Measurements from ENCODE around the gene EYA4. TPM values are rescaled to one million over a fixed set of nuclear protein-coding genes. Genes with fewer than 3 reads are reported as not detected.

Gene EYA4, protein sequence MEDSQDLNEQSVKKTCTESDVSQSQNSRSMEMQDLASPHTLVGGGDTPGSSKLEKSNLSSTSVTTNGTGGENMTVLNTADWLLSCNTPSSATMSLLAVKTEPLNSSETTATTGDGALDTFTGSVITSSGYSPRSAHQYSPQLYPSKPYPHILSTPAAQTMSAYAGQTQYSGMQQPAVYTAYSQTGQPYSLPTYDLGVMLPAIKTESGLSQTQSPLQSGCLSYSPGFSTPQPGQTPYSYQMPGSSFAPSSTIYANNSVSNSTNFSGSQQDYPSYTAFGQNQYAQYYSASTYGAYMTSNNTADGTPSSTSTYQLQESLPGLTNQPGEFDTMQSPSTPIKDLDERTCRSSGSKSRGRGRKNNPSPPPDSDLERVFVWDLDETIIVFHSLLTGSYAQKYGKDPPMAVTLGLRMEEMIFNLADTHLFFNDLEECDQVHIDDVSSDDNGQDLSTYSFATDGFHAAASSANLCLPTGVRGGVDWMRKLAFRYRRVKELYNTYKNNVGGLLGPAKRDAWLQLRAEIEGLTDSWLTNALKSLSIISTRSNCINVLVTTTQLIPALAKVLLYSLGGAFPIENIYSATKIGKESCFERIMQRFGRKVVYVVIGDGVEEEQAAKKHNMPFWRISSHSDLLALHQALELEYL
- not detected for total RNA-seq

DNA sequence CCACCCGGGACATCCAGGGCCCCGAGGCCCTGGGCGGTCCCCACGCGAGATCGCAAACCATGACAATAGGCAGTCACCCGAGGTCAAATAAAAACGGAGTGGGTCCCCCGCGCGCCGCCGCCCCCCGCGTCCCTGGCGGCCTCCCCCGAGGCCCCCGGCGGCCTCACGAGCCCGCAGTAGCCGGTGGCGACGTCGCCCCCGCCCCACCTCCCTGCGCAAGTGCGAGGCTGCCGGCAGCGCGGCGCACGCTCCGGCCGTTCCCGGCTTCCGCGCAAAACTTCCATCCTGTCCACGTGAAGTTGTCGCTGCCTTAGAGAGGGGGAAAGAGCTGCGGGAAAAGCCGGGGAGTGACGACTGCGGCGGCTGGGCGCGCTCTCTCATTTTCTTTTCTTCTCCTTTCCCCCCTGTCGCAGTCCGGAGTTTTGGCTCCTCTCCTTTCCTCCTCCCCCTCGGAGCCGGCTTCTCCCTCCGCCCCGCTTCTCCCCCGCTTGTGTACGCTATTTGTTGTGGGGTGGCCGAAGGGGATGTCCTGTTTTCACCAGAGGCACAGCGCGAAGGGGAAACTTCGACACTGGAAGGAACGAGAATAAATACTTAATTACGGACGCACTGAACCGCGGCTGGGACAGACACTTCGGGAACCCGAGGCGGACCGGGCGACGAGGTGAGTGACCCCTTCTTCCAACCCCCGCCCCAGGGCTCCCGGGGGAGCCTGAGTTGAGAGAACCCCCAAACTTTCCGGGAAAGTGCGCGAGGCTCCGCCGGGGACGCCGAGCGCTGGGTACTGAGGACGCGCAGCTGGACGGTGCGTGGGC lies at the start of gene EYA4:
TSS of gene EYA4 (plus strand) at position 272 of the 815 bp plus-strand sequence. CDS start 33,424 bp downstream, outside the sequence.
- H3K4me3 Mint-ChIP-seq: no peak within 1 kb of the TSS
- H3K4me1 Mint-ChIP-seq (ENCODE audit: low read depth): peaks cover 10% of the 10 kb centered on the region
- no peak for DNase-seq
- peaks cover 44% of the 10 kb centered on the region for H3K27me3 Mint-ChIP-seq (ENCODE audit: low read depth)
- H3K36me3 Mint-ChIP-seq (ENCODE audit: insufficient read depth): no peaks in the 10 kb centered on the region
- ATAC-seq: no peak
- H3K9me3 Mint-ChIP-seq: no peaks in the 10 kb centered on the region

DNA sequence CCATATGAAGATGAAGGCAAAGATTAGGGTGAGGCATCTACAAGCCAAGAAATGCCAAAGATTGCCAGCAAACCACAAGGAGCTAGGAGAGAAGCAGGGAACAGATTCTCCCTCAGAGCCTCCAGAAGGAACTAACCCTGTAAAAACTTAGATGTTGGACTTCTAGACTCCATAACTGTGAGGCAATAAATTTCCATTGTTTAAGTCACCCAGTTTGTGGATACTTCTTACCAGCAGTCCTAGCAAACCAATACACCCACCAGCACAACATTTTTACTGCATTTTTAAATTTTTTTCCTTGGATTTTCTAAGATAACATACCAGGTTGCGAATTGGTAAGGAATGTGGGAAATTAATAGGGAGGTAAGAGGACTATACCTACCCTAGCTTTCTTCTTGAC lies 47.8 kb upstream of the EYA4 start:
- peaks cover 8% of the 10 kb centered on the region for H3K9me3 Mint-ChIP-seq
- H3K36me3 Mint-ChIP-seq (ENCODE audit: insufficient read depth): no peaks in the 10 kb centered on the region
- no peaks in the 10 kb centered on the region for H3K27me3 Mint-ChIP-seq (ENCODE audit: low read depth)
- no peak overlapping the region for H3K4me3 Mint-ChIP-seq
- no peak for DNase-seq
- ATAC-seq: no peak
- H3K4me1 Mint-ChIP-seq (ENCODE audit: low read depth): no peaks in the 10 kb centered on the region

DNA sequence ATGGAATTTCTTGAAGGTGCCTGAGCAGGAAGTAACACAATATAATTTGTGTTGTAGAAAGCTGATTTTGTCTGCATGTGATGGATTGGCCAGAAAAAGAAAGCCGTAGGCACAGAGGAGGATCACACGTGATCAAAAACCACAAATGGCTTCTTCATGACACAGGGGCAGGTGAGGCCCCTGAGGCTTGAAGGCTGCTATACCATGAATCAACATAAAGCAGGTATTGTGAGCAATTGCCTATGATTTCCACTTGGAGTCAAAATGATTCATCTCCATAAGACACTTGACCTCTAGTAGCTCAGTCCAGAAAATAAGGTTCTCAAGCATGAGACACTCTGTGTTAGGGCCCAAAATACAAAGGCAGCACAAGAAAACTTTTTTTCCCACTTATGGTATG lies 42.4 kb upstream of the EYA4 start:
- ATAC-seq (no peak), DNase-seq (no peak)
- Mint-ChIP-seq H3K4me1 (ENCODE audit: low read depth) (no peaks in the 10 kb centered on the region), H3K36me3 (ENCODE audit: insufficient read depth) (no peaks in the 10 kb centered on the region), H3K9me3 (peaks cover 8% of the 10 kb centered on the region), H3K4me3 (no peak overlapping the region), H3K27me3 (ENCODE audit: low read depth) (no peaks in the 10 kb centered on the region)

DNA sequence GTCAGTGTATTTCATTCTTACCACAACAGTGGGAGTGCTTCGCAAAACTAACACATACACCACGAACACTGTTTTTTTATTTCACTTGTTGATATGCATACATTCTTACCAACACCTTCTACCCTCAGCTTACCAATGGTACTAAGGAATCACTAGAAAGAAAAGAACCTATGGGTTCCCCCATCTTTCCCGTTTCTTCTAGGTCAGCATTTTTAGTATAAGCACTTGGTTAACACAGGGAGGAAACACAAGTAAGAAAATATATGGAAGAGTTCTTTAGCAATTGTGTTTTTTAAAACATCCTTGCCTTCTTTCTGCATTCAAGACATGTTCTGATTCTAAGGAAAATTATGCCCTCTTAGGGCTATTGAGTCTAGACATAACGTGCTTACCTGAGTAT lies 39.9 kb upstream of the EYA4 start:
- no peaks in the 10 kb centered on the region for H3K4me1 Mint-ChIP-seq (ENCODE audit: low read depth)
- DNase-seq (no peak), ATAC-seq (no peak)
- H3K4me3 Mint-ChIP-seq: no peak overlapping the region
- no peaks in the 10 kb centered on the region for H3K9me3 Mint-ChIP-seq
- H3K36me3 Mint-ChIP-seq (ENCODE audit: insufficient read depth): no peaks in the 10 kb centered on the region
- H3K27me3 Mint-ChIP-seq (ENCODE audit: low read depth): no peaks in the 10 kb centered on the region

DNA sequence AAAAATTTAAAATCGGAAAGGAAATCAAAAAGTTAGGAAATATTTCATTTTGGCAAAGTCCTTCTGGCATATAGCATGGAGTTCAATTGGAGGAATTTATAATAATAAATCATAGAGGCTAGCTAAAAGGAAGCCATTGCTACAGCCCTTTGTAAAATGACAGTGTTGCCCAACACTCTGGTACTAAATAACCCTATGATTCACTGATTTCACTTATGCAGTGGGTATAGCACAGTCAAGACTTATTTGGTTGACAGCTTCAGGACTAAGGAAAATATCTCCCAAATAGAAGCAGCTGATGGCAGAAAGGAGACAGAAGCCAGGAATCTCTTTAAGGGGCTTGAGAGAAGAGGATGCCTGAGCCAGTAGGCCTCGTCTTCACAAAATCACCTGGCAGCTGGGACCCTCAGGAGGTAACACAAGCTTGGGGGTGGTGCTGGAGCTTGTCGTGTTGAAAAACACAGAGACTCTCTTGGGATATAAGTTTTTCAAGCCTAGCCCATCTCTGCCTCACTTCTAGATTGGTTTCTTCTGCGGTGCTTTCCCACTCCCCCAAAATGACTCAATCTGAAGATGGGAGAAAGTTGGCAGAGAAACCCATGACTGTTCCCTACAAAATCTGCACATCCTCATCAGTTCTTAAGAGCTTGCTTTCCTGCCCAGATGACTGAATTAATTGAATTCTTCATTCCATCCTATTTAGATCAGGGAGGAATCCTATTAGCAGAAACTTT lies 38.4 kb upstream of the EYA4 start:
- ATAC-seq: no peak
- H3K36me3 Mint-ChIP-seq (ENCODE audit: insufficient read depth): no peaks in the 10 kb centered on the region

DNA sequence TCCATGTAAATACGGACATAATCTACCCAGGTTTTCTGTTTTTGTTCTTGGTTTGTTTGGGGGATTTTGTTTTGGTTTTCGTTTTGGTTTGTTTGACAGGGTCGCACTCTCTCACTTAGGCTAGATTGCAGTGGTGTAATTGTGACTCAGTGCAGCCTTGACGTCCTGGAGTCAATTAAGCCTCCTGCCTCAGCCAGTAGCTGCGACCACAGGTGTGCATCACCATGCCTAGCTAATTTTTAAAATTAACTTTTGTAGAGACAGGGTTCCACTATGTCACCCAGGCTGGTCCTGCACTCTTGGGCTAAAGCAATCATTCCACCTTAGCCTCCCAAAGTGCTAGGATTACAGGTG lies 37.8 kb upstream of the EYA4 start:
- DNase-seq (no peak), ATAC-seq (no peak)
- Mint-ChIP-seq H3K9me3 (no peaks in the 10 kb centered on the region), H3K4me1 (ENCODE audit: low read depth) (no peaks in the 10 kb centered on the region), H3K27me3 (ENCODE audit: low read depth) (no peaks in the 10 kb centered on the region), H3K36me3 (ENCODE audit: insufficient read depth) (no peaks in the 10 kb centered on the region), H3K4me3 (no peak overlapping the region)

More for the DNA sequence above, 38.4 kb upstream of the EYA4 start:
- Mint-ChIP-seq H3K9me3 (no peaks in the 10 kb centered on the region), H3K27me3 (ENCODE audit: low read depth) (no peaks in the 10 kb centered on the region), H3K4me3 (no peak overlapping the region), H3K4me1 (ENCODE audit: low read depth) (no peaks in the 10 kb centered on the region)
- no peak for DNase-seq

DNA sequence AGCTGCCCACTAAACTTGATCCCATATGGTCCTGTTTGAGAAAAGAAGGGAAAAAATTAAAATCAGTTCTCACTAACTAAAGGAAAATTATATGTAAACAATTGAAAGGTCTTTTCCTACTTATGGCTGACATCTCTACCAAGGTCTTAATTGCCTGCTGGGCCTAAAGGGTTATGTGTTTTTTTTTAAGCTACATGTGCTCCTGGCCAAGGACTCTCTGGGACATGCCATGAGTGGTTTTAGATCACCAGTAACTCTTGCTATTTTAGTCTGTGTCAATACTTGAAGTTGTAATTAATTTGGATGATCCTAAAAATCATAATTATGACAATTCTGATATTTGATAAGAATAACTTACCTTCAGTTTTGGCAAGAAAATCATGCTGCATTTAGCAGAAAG lies 35.9 kb upstream of the EYA4 start:
- H3K27me3 Mint-ChIP-seq (ENCODE audit: low read depth): no peaks in the 10 kb centered on the region
- H3K4me3 Mint-ChIP-seq: no peak overlapping the region
- no peaks in the 10 kb centered on the region for H3K4me1 Mint-ChIP-seq (ENCODE audit: low read depth)
- ATAC-seq (no peak), DNase-seq (no peak)
- peaks cover 5% of the 10 kb centered on the region for H3K9me3 Mint-ChIP-seq
- no peaks in the 10 kb centered on the region for H3K36me3 Mint-ChIP-seq (ENCODE audit: insufficient read depth)

DNA sequence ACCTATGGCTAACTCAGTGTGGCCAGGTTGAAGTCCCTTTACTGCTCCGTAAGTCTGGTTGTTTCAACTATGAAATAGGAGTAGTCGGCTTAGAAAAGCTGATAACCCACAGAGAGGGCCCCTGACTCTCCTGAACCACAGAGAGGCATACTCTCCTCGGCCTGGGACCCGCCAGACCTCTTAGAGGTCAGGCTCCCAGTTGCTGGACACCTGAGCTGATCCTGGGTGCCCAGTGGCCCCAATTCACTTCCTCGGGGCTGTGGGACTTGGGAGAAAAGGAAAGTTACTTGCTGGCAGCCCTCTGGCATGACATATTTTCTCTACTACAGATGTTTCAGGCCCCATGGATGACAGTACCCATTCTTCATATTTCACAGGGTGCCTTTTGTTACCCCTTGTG lies 34.2 kb upstream of the EYA4 start:
- Mint-ChIP-seq H3K27me3 (ENCODE audit: low read depth) (no peaks in the 10 kb centered on the region), H3K36me3 (ENCODE audit: insufficient read depth) (no peaks in the 10 kb centered on the region), H3K9me3 (peaks cover 5% of the 10 kb centered on the region), H3K4me1 (ENCODE audit: low read depth) (no peaks in the 10 kb centered on the region), H3K4me3 (no peak overlapping the region)
- no peak for DNase-seq
- ATAC-seq: no peak

DNA sequence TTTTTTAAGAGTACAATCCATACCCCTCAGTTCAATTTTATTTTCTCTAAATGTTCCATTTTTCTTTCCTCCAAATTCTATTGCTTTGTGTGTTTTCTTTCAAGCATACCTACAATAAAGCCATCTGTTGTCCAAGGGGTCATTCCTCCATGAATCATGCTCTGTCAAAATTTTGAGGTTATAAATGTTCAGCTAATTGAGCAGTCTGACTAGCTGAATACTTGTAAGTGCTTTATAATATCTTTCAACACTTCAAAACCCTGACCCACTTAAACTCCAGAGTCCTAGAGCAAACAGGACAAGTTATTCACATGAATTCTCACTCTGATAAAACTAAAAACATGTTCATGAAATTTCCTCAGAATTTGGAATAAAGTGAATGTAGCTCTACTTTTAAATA lies 33.4 kb upstream of the EYA4 start:
- Mint-ChIP-seq H3K9me3 (peaks cover 5% of the 10 kb centered on the region), H3K4me3 (no peak overlapping the region), H3K4me1 (ENCODE audit: low read depth) (no peaks in the 10 kb centered on the region), H3K36me3 (ENCODE audit: insufficient read depth) (no peaks in the 10 kb centered on the region), H3K27me3 (ENCODE audit: low read depth) (no peaks in the 10 kb centered on the region)
- DNase-seq (no peak), ATAC-seq (no peak)

DNA sequence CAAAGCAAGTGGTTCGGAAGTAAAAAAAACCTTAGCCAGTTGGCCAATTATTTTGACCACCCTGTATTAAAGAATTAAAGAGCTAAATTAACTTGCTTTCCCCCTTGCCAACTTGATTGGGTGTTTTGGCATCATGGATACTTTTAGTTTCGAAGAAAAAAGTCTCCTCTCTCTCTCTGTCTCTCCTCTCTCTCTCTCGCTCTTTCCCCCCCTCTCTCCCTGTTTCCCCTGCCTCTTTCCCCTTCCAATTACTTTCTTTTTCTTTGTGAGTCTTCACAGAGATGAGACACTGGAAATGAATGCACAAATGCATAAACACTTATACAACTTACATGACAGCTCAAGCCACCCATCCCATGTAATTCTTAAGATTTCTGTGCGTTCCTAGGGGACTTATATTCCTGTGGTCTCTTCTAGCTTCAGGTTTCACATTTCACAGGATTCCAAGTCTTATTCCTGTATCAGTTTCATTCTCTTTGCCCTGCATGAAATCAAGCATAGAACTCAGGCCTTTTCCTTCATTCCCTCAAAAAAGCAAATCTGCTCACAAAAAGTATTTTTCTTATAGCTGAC lies 32.9 kb upstream of the EYA4 start:
- H3K36me3 Mint-ChIP-seq (ENCODE audit: insufficient read depth): no peaks in the 10 kb centered on the region

DNA sequence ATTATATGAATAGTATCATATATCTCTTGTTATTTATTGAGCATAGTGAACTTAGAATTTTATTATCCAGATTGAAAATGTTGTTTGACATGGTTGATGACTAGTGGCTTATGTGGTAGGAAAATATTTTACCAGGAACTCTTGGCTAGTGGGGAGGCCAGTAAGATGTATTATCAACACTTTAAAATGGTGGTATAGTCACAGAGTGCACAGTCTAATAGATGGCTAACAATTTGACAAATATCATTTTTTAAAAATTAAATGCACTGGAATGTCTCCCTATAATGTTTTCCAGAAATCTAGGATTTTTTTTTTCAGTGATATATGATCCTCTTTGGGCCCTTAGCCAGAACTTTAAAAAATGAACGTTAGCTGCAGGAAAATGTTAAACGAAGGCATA lies 26.9 kb upstream of the EYA4 start:
- peaks cover 5% of the 10 kb centered on the region for H3K9me3 Mint-ChIP-seq
- no peak for DNase-seq
- no peaks in the 10 kb centered on the region for H3K27me3 Mint-ChIP-seq (ENCODE audit: low read depth)
- H3K4me1 Mint-ChIP-seq (ENCODE audit: low read depth): no peaks in the 10 kb centered on the region
- no peak overlapping the region for H3K4me3 Mint-ChIP-seq
- H3K36me3 Mint-ChIP-seq (ENCODE audit: insufficient read depth): no peaks in the 10 kb centered on the region
- no peak for ATAC-seq

More for the DNA sequence above, 32.9 kb upstream of the EYA4 start:
- ATAC-seq: no peak
- Mint-ChIP-seq H3K4me1 (ENCODE audit: low read depth) (no peaks in the 10 kb centered on the region), H3K27me3 (ENCODE audit: low read depth) (no peaks in the 10 kb centered on the region), H3K4me3 (no peak overlapping the region), H3K9me3 (peaks cover 5% of the 10 kb centered on the region)
- DNase-seq: no peak

DNA sequence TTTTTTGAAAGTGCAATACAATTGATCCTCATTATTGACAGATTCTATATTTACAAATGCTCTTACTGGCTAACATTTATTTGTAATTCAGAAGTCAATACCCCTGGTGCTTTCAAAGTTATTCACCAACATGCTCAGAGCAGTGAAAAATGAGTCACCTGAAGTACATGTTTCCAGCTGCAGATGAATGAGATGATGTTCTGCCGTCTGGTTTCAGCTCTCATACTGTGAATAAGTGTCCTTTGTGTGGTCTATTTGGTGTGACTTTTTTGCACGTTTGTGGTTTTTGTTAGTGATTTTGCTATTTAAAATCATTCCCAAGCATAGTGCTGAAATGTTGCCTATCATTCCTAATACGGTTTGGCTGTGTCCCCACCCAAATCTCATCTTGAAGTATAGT lies 22.3 kb upstream of the EYA4 start:
- no peaks in the 10 kb centered on the region for H3K27me3 Mint-ChIP-seq (ENCODE audit: low read depth)
- no peak overlapping the region for H3K4me3 Mint-ChIP-seq
- H3K9me3 Mint-ChIP-seq: no peaks in the 10 kb centered on the region
- no peaks in the 10 kb centered on the region for H3K4me1 Mint-ChIP-seq (ENCODE audit: low read depth)
- H3K36me3 Mint-ChIP-seq (ENCODE audit: insufficient read depth): no peaks in the 10 kb centered on the region
- ATAC-seq: no peak
- DNase-seq: no peak

DNA sequence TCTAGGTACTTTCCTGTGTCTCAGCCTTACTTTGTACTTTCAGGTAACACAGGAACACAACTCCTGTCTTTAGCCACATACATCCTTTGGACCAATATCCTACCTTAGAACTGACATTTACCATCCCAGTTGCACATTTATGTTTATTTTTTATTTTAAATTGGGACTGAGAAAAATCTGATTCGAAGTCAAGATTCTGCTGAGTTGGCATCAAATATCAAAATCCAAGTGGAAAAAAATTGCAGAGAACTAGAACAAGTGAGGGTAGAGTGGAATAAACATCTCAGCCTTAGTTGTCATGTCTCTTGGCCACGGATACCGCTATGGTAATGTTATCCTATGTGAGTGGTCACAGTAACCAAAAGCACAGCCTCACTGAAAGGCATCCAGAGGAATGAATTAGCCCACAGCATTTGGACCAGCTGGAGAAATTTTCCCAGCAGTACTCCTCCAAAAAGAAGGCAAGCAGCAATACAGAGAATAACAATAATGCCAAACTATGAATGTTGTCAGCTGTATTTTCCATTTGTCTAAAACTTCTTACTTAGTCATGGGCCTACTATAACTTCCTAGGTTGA lies 17.6 kb upstream of the EYA4 start:
- DNase-seq (no peak), ATAC-seq (no peak)
- H3K4me3 Mint-ChIP-seq: no peak overlapping the region
- H3K9me3 Mint-ChIP-seq: no peaks in the 10 kb centered on the region
- H3K36me3 Mint-ChIP-seq (ENCODE audit: insufficient read depth): no peaks in the 10 kb centered on the region
- no peaks in the 10 kb centered on the region for H3K27me3 Mint-ChIP-seq (ENCODE audit: low read depth)
- H3K4me1 Mint-ChIP-seq (ENCODE audit: low read depth): no peaks in the 10 kb centered on the region

DNA sequence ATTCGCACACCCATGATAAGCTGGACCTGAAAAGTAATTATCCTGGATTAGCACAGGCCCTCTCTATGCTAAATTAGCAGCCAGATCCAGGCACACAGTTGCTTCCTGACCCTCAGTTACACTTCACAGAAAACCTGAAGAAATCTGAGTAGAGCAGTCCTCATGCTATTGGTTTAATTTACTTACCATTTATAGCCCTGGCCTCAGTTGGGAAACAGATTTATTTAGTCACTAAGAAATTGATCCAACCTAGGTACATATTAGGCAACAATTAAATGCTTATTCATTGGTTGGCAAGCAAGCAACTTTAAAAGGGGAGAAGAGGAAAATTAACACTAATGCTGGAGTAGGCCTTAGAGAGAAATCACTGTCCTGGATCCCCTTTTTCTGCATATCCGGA lies 15.6 kb upstream of the EYA4 start:
- ATAC-seq: no peak
- H3K4me3 Mint-ChIP-seq: no peak overlapping the region
- H3K9me3 Mint-ChIP-seq: no peaks in the 10 kb centered on the region
- DNase-seq: no peak
- no peaks in the 10 kb centered on the region for H3K36me3 Mint-ChIP-seq (ENCODE audit: insufficient read depth)
- no peaks in the 10 kb centered on the region for H3K4me1 Mint-ChIP-seq (ENCODE audit: low read depth)
- no peaks in the 10 kb centered on the region for H3K27me3 Mint-ChIP-seq (ENCODE audit: low read depth)
